ENCODE results near the gene LRRC59.

The LRRC59 gene

DNA sequence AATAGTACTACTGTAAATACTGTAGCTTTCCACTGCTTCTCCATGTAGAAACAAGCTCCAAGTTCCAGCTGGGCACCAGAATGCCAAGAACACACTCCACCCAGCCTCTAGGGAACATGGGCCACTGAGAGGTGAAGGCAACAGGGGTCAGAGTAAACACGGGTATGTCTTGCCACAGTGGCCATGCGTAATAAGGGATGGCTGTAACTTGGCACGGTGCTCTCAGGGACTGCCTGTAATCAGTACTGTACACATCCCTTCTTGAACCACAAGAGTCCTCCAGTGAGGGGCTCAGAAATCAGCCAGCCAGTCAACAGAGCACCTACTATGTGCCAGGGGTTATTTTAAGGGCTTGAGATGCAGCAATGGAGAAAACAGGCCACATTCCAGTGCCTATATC lies 10.8 kb downstream of the LRRC59 start:
- no peak for DNase-seq (ENCODE audit: low spot score)

DNA sequence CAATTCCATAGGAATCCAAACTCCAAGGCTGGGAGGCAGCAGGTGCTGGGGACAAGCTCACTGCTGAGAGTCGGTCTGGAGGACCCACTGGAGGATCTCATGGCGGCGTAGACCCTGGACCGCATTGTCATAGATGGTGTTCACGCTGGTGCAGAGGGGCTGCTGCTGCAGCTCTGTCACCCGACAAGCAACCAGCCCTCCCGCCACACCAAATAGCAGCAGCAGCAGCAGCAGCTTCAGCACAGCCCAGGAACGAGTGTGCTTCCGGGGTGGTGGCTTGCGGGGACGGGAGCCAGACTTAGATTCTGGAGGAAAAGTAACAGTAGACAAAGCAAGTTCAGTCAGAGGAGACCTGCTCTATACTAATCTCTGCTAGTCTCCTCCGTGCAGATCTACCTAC lies 14.4 kb downstream of the LRRC59 start:
- DNase-seq (ENCODE audit: low spot score): no peak

DNA sequence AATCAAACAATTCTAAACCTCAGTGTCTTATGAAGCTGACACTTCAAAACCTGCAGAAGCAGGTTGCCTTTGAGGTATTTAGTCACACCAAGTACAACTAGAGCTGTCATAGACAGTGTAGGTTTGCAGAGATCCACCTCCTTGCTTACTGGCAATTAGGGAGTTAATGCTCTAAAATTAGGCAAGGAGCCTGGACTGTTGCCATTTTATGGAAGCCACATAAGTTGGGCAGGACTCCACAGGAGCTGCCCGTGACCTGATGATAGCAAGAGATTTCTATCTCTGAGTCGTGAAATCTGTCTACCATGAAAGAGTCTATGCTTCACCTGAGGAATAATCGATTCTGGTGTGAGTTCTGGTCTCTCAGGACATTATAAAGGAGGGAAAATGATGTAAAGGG lies 15.4 kb downstream of the LRRC59 start:
- no peak for DNase-seq (ENCODE audit: low spot score)

DNA sequence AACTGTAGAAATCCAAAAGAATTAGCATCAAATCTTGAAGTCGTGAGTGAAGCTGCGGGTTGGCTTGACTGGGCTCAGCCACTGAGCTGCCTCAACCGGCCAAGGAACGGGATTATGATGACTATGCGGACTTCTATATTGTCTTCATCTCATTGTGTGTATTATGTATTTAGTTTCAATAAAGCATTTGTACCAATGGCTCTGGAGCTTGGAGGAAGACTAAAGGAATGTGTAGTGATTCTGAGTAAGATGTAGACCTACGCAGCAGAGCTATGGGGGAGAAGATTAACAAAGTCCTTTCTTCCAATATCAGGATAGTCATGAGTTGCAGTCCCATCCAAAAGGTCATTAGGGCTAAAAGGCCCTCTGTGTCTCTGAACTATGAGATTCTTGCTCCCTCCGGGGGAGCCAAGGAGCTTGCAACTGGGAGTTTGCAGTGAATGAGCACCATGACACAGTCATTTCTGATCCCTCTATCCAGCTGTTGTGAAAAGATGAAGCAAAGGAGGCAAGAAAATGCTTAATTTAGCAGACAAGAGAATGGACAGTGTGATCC lies 16.0 kb downstream of the LRRC59 start:
- DNase-seq (ENCODE audit: low spot score): no peak

DNA sequence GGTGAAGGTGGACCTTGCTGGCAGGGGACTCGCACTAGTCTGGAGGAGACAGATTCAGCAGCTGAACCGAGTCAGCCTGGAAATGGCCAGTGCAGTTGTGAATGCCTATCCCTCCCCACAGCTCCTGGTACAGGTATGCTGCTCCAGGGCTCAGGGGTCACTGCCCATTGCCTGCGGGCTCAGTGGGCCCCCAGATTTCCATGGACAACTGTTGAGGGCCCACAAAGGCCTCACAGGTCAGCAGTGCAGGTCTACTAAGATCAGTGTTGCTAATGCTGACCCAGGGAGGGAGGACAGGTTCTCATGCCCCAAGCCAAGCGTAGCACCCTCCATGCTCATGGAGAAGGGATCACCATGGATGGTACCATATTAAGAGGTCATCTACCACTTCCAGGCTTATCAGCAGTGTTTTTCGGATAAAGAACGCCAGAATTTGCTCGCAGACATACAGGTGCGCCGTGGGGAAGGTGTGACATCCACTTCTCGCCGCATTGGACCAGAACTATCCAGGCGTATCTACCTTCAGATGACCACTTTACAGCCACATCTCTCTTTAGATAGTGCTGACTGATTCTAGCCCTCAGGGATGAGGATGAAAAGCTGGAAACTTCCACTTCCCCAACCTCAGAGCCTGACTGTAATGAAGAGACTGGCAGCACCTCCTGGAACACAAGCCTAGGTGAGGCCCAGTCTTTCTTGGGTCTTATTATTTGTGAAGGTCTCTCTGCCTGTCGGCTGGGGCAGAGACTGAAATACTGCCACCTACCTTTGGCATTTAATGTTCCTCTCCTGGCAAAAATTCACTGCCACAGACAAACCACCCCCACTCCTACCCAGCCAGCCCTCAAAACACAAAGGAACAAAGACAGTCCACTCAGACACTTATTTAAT lies 16.7 kb downstream of the LRRC59 start:
- DNase-seq (ENCODE audit: low spot score): no peak

DNA sequence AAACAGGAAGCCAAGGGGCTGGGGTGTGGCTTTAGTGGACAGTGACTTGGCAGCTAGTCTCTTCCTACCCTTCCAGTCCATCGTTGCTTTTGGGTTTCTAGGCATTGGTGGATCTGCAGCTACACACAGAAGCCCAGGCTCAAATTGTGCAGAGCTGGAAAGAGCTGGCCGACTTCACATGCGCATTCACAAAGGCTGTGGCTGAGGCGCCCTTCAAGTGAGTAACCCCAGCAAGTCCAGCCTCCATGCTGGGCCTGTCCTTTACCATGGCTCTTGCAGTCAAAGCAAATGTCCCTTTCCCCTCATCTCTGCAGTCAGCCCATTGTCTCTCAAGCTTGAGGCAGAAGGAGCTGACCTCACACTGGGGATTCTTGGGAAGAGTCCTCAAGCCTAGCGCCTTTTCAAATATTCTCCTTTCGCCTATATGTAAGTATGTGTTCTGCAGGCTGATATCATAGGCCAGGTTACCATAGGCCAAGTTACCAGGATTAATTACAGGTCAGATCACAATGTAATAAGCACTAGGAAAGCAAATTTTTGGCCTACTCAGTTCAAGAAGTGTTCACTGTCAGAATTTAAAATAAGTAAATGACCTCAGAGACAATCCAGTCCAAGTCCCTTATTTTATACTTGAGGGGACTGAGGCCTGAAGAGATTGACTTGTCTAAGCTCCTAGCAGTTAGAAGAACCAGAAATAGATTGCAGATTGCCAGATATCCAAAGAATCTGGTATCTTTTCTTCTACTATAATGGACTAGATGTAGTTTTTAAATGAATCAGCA lies 17.8 kb downstream of the LRRC59 start:
- no peak for DNase-seq (ENCODE audit: low spot score)

DNA sequence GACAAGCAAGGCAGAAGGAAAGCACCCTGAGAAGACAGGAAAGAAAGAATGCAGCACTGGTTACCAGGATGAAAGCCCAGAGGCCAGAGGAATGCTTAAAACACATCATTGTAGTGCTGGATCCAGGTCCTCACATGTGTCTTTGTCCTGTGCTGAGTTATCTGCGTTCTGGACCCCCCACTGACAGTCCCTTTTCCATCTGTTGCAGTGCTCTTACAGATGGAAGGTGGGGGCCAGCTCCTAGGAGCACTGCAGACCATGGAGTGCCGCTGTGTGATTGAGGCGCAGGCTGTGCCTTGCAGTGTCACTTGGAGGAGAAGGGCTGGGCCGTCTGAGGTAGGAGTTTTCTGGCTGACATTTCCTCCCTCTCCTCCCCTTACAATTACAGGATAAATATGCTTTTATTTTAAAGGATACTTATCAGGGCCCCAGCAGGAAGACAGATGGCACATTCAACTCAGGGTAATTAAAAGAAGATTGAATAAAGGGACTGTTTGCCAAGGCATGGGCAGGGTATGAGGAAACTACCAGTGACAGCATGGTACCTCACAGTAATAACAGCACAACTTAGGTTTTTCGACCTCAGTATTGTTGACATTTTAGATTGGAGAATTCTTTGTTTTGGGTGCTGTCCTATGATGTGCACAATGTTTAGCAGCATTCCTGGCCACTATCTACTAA lies 21.3 kb downstream of the LRRC59 start:
- DNase-seq (ENCODE audit: low spot score): no peak

DNA sequence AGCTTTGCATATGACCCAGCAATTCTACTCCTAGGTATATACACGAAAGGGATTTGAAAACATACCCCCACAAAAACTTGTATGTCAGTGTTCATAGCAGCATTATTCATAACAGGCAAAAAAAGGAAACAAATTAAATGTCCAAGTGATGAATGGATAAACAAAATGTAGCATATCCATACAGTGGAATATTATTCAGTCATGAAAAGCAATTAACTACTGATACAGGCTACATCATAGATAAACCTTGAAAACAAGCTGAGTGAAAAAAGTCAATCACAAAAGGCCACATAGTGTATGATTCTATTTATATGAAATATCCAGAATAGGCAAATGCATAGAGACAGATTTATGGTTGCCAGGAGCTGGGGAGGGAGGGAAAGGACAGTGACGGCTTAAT lies 23.6 kb downstream of the LRRC59 start:
- DNase-seq (ENCODE audit: low spot score): no peak

DNA sequence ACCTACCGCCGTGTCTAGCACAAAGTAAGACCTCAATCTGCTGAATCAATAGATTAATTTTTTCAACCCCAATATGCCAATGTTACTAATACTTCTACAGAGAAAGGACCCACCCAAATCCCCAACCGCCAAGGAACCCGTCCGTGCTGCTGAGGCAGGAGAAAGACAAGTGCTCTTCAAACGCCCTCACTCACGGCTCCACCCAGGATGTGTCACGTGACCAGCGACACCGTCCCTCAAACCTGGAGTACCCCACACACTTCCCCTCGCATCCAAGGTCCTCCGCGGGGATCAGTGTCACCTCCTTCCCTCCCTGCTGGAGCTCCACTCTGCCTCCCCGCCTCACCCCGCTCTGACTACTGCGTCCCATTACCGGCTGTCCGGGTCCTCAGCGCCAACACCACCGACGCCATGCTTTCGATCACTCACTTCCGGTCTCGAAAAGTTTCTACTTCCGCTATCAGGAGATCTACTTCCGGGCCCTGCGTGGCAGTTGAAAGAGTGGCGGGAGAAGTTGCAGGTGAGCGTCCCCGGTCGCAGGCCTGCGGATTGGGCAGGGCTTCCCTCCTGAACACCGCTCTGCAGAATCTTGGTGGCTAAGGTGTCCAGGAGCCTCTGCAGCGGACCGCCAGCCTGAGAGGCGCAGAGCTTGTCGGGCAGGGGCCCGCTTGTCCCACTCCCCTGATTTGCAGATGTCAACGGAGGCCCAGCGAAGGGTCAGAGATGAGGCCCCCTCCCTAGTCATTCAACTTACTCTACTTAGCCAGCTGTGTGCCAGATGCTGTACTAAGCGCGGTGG lies 24.4 kb downstream of the LRRC59 start, which contains the start of the genes EME1 and MRPL27:
Gene EME1, plus strand, starts transcription at position 472 of the 799 bp plus-strand sequence. CDS start 1,980 bp downstream, outside the sequence.
Gene MRPL27, minus strand, starts transcription at position 427 of the 799 bp plus-strand sequence. Its CDS starts 14 bp downstream, at position 413.
- DNase-seq (ENCODE audit: low spot score): peak; percentile 84

DNA sequence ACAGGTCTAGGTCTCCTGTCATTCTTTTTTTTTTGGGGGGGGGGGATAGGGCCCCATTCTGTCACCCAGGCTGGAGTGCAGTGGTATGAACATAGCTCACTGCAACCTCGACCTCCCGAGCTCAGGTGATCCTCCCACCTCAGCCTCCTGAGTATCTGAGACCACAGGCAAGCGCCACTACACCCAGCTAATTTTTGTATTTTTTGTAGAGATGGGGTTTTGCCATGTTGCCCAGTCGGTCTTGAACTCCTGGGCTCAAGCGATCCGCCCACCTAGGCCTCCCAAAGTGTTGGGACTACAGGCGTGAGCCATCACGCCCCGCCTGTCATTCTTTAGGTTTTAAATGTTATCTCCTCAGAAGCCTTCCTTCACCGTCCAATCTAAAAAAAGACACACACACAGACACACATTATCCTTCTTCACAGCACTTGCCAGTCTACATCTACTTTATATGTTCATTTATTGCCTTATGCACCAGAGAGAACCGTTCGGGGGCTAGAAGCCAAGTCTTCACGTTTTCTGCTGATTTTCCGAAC lies 25.0 kb downstream of the LRRC59 start:
- no peak for DNase-seq (ENCODE audit: low spot score)

DNA sequence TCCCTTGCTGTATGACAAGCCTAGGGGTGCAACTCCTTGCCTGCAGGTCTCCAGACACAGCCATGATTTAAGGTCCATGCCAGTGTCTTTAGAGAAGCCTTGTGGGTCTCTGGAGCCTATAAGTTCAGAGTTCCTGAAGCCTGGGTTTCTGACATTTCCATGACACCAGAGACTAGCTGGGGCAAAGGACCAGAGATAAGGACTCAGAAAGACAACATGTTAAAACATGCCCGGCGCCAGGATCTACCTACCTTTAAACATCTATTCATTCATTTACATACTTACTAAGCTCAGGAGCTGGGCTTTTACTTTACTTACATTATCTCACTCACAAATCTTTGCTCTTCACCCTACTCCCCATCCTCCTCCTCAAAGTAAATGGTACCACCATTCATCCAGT lies 25.8 kb downstream of the LRRC59 start:
- no peak for DNase-seq (ENCODE audit: low spot score)

DNA sequence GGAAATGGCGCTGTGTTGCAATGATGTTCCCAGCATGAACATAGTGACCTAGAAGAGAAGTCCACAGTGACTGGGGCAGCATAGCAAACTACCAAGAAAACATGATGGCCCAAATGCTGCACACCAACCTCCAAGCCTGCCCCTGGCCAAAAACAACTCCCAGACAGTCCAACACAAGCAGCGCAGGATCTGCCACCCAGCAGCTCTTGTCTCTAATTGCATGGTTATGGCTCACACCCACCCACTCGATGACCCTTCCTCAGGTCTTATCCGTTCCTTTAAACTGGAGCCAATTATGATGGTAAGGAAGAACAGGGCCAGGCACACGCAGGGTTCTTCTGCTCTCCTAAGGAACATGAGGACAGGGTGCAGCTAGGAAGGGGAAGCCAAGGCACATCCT lies 27.3 kb downstream of the LRRC59 start:
- no peak for DNase-seq (ENCODE audit: low spot score)

DNA sequence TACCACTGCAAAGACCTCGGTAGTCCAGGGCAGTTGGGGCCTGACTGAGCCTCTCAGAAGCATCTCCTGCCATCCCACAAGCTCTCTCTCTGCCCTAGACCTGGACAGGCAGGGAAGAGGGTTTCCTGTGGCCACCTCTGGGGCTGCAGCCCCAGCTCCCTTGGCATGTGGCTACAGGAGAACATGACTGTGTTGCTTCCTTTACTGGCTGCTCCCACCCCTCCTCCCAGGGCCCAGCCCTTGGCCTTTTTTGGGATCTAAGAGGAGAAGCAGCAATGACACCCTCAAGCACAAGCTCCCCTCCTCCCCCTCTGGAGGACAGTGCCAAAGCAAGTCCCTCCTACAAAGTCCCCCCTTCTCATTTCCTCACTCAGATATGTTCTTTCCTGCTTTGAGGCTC lies 29.9 kb downstream of the LRRC59 start:
- DNase-seq (ENCODE audit: low spot score): no peak

DNA sequence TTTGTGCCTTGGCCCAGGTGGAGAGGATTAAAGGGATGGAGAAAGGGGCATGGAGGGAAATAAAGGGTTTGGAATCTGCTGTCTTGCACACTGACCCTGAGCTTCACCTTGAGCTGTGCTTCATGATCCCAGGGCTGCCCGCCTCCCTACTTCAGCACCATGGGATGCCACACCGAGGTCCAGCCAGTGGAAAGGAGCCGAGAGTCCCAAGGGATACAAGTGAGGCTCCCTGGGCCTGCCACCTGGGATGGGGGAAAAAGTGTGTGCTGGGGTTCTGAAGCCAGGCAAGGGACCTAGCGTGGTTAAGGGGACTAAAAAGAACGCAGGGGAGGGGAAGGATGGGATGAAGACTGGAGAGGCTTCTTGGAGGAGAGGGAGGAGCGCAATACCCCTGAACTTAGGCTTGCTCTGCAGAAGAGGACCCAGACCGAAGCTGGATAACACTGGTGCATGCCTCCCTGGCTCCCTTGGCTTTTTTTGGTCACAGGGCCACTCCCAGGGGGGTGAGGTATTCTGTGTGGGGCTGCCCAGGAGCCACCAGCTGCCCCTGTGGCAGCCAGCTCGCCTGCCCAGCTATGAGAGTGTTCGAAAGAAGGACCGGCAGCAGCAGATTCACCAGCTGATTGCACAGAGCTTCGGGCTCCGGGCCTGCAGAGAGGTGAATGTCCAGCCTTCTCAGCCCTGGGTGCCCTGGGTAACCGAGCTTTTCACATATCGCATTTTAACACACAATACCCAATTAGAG lies 31.5 kb downstream of the LRRC59 start:
- no peak for DNase-seq (ENCODE audit: low spot score)

DNA sequence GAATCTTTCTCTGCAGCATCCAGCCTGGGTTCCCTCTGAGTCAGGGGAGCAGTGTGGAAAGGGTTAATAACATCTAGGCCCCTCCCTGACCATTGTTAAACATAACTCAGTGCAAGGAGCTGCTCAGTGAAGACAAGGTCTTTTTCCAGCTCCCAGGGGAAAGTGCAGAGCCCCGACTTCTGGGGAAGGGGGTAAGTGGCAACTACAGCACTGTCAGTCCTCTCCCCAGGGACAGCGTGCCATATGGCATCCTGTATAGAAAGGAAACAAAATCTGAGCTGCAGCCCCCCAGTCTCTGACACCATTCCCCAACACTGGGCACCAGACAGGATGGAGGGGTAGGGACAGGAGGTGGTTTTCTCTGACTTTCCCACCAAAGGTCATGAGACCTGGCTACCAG lies 32.2 kb downstream of the LRRC59 start:
- no peak for DNase-seq (ENCODE audit: low spot score)

DNA sequence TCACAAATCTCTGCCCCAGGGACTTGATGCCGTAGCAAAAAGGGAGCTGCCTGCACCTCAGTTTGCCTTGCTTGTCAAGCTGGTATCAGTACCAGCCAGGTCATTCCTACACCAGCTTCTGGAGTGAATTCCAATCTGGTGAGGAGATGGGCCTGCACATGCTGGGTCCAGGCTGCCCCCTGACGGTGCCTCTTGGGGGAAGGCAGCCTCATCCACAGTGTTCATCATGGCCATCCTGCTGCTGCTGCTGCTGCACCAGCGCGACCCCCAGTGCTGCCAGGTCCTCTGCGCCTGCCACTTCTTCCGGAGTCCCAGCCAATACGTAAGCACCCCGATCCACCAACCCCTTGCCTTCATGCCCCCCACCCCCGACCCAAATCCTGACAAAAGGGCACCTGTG lies 32.6 kb downstream of the LRRC59 start:
- DNase-seq (ENCODE audit: low spot score): no peak

DNA sequence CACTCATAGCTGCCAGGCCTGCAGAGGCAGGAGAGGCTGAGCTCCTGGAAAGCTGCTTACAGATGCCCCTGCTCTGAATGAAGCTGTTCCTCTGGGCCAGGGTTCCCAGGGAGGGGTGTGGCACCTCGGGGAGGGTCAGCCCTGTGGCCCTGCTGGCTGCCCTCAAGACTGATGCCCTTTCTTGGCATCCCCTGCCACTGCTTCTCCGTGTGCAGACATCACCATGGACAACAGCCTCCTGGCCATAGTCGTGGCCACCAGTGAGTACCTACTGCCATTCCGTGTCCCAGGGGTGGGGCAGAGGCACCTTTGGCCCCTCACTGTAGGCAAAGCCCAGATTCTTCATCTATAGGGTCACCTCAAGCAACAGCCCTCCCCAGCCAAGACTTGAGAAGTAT lies 33.3 kb downstream of the LRRC59 start:
- no peak for DNase-seq (ENCODE audit: low spot score)

DNA sequence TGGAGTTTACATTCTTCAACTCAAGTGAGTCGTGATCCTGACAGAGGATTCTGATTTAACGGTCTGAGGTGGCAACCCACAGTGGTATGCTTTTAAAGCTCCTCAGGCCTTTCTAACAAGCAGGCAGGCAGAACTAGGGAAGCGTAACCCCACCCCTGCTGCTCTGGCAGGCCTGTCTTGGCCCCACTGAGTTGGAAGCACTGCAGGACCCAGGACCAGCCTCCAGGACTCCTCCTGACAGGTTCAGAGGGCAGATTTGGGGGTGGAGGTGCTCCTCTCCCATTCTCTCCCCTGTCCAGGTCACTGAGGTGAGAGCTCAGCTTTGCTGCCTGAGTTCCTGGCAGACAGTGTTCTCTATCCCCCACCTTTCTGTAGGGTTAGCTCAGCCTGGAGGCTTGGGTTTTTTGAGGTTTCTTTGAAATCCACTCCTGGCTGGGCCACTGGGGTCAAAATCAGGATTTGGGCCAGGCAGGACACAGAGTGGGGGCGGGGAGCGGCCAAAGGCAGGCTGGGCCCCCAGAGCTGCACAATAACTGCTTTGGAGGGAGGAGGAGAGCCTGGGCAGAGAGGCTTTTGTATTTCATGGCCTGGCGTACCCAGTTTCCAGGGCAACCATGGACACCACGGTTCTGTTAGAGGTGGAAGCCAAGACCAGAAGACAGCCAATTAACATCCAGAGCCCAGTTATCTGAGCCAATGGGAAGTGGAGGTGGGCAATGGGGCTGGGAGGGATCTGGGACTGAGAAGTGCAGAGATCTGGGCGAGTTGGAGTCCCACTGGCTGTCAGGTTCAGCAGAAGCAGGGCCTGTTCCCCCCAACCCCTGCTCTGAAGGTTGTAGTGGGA lies 33.9 kb downstream of the LRRC59 start:
- DNase-seq (ENCODE audit: low spot score): no peak

DNA sequence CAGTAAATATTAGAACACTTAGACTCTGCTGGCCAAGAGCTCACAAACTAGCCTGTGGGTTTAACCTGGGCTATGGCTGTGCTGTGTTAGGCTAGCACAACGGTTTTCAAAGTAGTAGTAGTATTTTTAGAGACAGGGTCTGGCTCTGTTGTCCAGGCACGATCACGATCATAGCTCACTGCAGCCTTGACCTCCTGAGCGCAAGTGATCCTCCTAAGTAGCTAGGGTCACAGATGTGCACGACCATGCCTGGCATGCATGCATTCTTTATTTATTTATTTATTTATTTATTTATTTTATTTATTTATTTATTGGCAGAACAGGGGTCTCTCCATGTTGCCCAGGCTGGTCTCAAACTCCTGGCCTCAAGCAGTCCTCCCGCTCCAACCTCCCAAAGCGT lies 34.7 kb downstream of the LRRC59 start:
- no peak for DNase-seq (ENCODE audit: low spot score)
